Endothelial cell of umbilical vein (primary cell): Measurements from ENCODE around the gene TMEM266. TPM values are rescaled to one million over a fixed set of nuclear protein-coding genes. Genes with fewer than 3 reads are reported as not detected.

ENCODE experiments used
- BruUV-seq: library from RNA; stranded (reverse); fragments of 400-500 nt; replicated peaks from 2 replicates; lab custom pipeline; 2021; lab: Mats Ljungman, UMichigan
- CTCF ChIA-PET: fragments of 300-600, 350-600 bp; sonication (Branson Sonifier 250); formaldehyde crosslinking; loops from one replicate; lab custom pipeline; 2021; ENCODE audit warnings: antibody characterized with exemption, inconsistent platforms; lab: Charles Lee
- POLR2A ChIA-PET: fragments of 300-600, 350-600 bp; sonication (Branson Sonifier 250); formaldehyde crosslinking; loops from one replicate; lab custom pipeline; 2021; ENCODE audit warnings: antibody characterized with exemption, inconsistent platforms; lab: Charles Lee
- DNase-seq: peaks from one replicate; pipeline ENCODE4 v3.0.0-alpha.2; 2011; ENCODE audit warnings: low read depth, low spot score
- FAIRE-seq: peaks from 2 replicates; lab custom pipeline; 2011; peaks lifted over from hg19 to GRCh38; lab: Jason Lieb, UNC
- H2AFZ ChIP-seq: 2 replicates; pipeline ENCODE4 v1.6.0; 2012; ENCODE audit warnings: low read depth, low read length, control low read depth, inconsistent platforms
- H3K27ac ChIP-seq: 2 replicates; pipeline ENCODE4 v1.5.1; 2011; ENCODE audit warnings: low read depth, mild to moderate bottlenecking, control low read depth, low read length, moderate library complexity; ENCODE audit not compliant: insufficient read depth
- H3K27me3 ChIP-seq, 2 experiments: 2 replicates each; pipeline versions ENCODE4 v1.6.0 to v1.6.1; 2011; ENCODE audit warnings: low read length in 2 of 2, mixed read lengths in 1 of 2; ENCODE audit not compliant: control insufficient read depth in 2 of 2, insufficient read depth in 2 of 2
- H3K36me3 ChIP-seq, 2 experiments: 2 replicates in 1 of 2; 3 replicates in 1 of 2; pipeline ENCODE4 v1.5.1; 2011; ENCODE audit warnings: low read length in 2 of 2, mild to moderate bottlenecking in 1 of 2, moderate library complexity in 1 of 2; ENCODE audit not compliant: control insufficient read depth in 2 of 2, insufficient read depth in 2 of 2; ENCODE audit errors: extremely low read depth in 1 of 2
- H3K4me1 ChIP-seq: 3 replicates; pipeline ENCODE4 v1.5.1; 2011; ENCODE audit warnings: mild to moderate bottlenecking, low read length; ENCODE audit not compliant: control insufficient read depth, insufficient read depth; ENCODE audit errors: extremely low read depth
- H3K4me2 ChIP-seq: 2 replicates; pipeline ENCODE4 v1.6.1; 2011; ENCODE audit warnings: low read length, control low read depth, mixed read lengths; ENCODE audit not compliant: insufficient read depth
- H3K4me3 ChIP-seq, 3 experiments: fragments of 200-600 bp in 1 of 3; sonication (generic), shearing (Covaris generic) in 1 of 3; replicated peaks in 1 of 3; 2 replicates each; pipeline ENCODE4 v1.5.1; 2011 to 2016; ENCODE audit warnings: control low read depth in 3 of 3, low read length in 3 of 3, mild to moderate bottlenecking in 2 of 3, inconsistent platforms in 1 of 3, low read depth in 1 of 3, moderate library complexity in 1 of 3; ENCODE audit not compliant: insufficient read depth in 1 of 3
- H3K79me2 ChIP-seq: 2 replicates; pipeline ENCODE4 v1.6.0; 2012; ENCODE audit warnings: low read length, inconsistent platforms; ENCODE audit not compliant: control insufficient read depth, insufficient read depth
- H3K9ac ChIP-seq: replicated peaks from 2 replicates; pipeline ENCODE3; 2011; ENCODE audit warnings: low read length, control low read depth; ENCODE audit not compliant: insufficient read depth; ENCODE audit errors: extremely low read depth
- H3K9me1 ChIP-seq: replicated peaks from 3 replicates; pipeline ENCODE4 v1.6.0; 2011; ENCODE audit warnings: mild to moderate bottlenecking, low read length; ENCODE audit not compliant: control insufficient read depth, insufficient read depth; ENCODE audit errors: extremely low read depth
- H3K9me3 ChIP-seq: replicated peaks from 2 replicates; pipeline ENCODE4 v1.5.1; 2012; ENCODE audit warnings: low read length, inconsistent platforms; ENCODE audit not compliant: control insufficient read depth, insufficient read depth
- H4K20me1 ChIP-seq: replicated peaks from 2 replicates; pipeline ENCODE3; 2011; ENCODE audit warnings: mild to moderate bottlenecking, low read length; ENCODE audit not compliant: control insufficient read depth, insufficient read depth; ENCODE audit errors: extremely low read depth
- EZH2 ChIP-seq: IDR thresholded peaks from 2 replicates; pipeline ENCODE4 v1.6.1; 2012; ENCODE audit warnings: borderline replicate concordance, low read depth, mild to moderate bottlenecking, moderate library complexity, low read length, inconsistent platforms; ENCODE audit not compliant: severe bottlenecking
- FOS ChIP-seq: IDR thresholded peaks from 2 replicates; pipeline ENCODE4 v1.6.1; 2011; ENCODE audit warnings: mild to moderate bottlenecking, low read length, moderate library complexity, borderline replicate concordance; ENCODE audit not compliant: insufficient read depth
- GATA2 ChIP-seq: IDR thresholded peaks from 2 replicates; pipeline ENCODE4 v1.7.0; 2011; ENCODE audit warnings: low read depth, mild to moderate bottlenecking, moderate library complexity, mixed read lengths, low read length; ENCODE audit not compliant: insufficient read length, insufficient read depth
- JUN ChIP-seq: IDR thresholded peaks from 2 replicates; pipeline ENCODE4 v1.6.1; 2011; ENCODE audit warnings: borderline replicate concordance, low read depth; ENCODE audit not compliant: insufficient read length, insufficient read depth
- MAX ChIP-seq: IDR thresholded peaks from 2 replicates; pipeline ENCODE4 v1.6.1; 2011; ENCODE audit not compliant: insufficient read depth, insufficient read length
- MYC ChIP-seq: IDR thresholded peaks from one replicate; pipeline ENCODE4 v1.6.1; 2011; ENCODE audit warnings: mild to moderate bottlenecking, low read depth, low read length
- POLR2A ChIP-seq: IDR thresholded peaks from 2 replicates; pipeline ENCODE4 v1.6.1; 2012; ENCODE audit warnings: low read depth, mild to moderate bottlenecking, control low read depth, low read length
- POLR2AphosphoS5 ChIP-seq: IDR thresholded peaks from 2 replicates; pipeline ENCODE4 v1.6.1; 2012; ENCODE audit warnings: low read depth, mild to moderate bottlenecking, control low read depth, low read length, moderate library complexity; ENCODE audit not compliant: insufficient read depth
- dilution Hi-C: fragments of 300-500 bp; cut with MboI; formaldehyde crosslinking; loops from one replicate; pipeline ENCODE4 v1.15.0; 2019; ENCODE audit warnings: low sequenced_read_pairs; ENCODE audit not compliant: extremely low pct_ligation_motif_present
- intact Hi-C: fragments of 100-400 bp; cut with micrococcal nuclease; formaldehyde crosslinking; loops from one replicate; pipeline ENCODE4 v1.10.0; 2022
- polyA plus RNA-seq, 4 experiments: library from polyadenylated mRNA; depleted of rRNA in 3 of 4; stranded (reverse) in 3 of 4; unstranded in 1 of 4; fragments of >200 nt; gene quantifications; 2 replicates each; pipeline versions ENCODE4 v1.2.1 to v1.2.3, GENCODE V29; 2011 to 2012; ENCODE audit warnings: missing spikeins in 1 of 4
- total RNA-seq: library from RNA; stranded (reverse); gene quantifications from 2 replicates; pipeline ENCODE4 v1.2.3, GENCODE V29; 2021
- TF ChIP-seq, protein P1 (sequence below), 2 donors: IDR thresholded peaks; 1 replicate in 1 of 2; 2 replicates in 1 of 2; pipeline ENCODE4 v1.5.1; 2011; ENCODE audit warnings: low read length in 2 of 2, mild to moderate bottlenecking in 2 of 2, moderate library complexity in 2 of 2, control low read depth in 1 of 2, inconsistent platforms in 1 of 2, low read depth in 1 of 2; ENCODE audit not compliant: insufficient read depth in 1 of 2; ENCODE audit errors: extremely low read depth in 1 of 2

The TMEM266 gene
- total and polyA plus RNA-seq, 2 donors (not counting 3 experiments of a cell fraction or from before 2014, with no cell fraction given) = not detected

DNA sequence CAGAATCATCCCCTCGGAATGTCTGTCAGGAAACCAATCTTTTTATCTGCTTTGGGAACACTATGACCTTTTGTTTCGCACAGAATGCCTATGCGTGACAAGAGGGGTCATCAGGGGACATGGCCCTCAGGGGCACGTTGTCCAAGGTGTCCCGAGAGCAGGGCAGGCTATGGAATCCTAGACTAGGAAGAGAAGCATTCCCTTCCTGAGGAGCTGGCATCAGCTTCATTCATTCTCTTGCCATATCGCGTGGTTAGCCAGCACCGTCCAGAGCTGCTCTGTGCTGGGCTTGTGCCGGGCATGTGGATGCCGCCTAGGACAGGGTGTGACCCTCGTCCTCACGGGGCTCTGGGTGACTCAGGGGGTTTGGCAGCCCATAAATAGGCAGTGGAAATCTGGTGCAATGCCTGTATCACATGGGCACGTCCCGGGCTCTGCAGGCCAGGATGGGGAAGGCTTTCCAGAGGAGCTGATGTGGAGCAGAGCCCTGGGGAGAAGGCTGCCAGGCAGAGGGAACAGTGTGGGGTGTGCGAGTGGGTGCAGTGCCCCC lies 117.8 kb downstream of the TMEM266 start:
- Histone ChIP-seq H3K9me3 (no peaks in the 10 kb centered on the region), H3K36me3 (no peaks in the 10 kb centered on the region), H3K27ac (no peak overlapping the region), H3K27me3 (peaks cover 0 to 7% of the 10 kb centered on the region in 2 experiments), H3K9ac (no peak overlapping the region), H3K4me3 (no peak overlapping the region), H3K4me2 (no peak overlapping the region), H3K4me1 (no peaks in the 10 kb centered on the region), H3K79me2 (no peaks in the 10 kb centered on the region), H2AFZ (no peak overlapping the region), H4K20me1 (no peaks in the 10 kb centered on the region), H3K9me1 (no peaks in the 10 kb centered on the region)
- FAIRE-seq (no peak), DNase-seq (no peak)
- dilution Hi-C loops = no loop called here
- BruUV-seq = no TSS peak
- intact Hi-C loops = no loop called here
- CTCF ChIA-PET = interaction anchor here (1.0 to 1.8 kb wide), 3 partner anchors 8 to 153 kb away, joined by 3 to 5 read pairs (median 4); no protein-coding TSS in a partner anchor
- no peak for TF ChIP-seq FOS
- TF ChIP-seq EZH2 = no peak
- TF ChIP-seq MAX = no peak
- no peak for TF ChIP-seq GATA2
- POLR2A ChIA-PET = no interaction called here

GRCh38 chr15:76178296-76179000 lies 118.7 kb downstream of the TMEM266 start:
- H3K9me1 ChIP-seq = no peaks in the 10 kb centered on the region
- H3K36me3 ChIP-seq = no peaks in the 10 kb centered on the region
- TF ChIP-seq JUN (no peak), POLR2AphosphoS5 (no peak), GATA2 (no peak), EZH2 (no peak), MYC (no peak), MAX (no peak), POLR2A (no peak), FOS (no peak)
- TF ChIP-seq, protein P1, sequence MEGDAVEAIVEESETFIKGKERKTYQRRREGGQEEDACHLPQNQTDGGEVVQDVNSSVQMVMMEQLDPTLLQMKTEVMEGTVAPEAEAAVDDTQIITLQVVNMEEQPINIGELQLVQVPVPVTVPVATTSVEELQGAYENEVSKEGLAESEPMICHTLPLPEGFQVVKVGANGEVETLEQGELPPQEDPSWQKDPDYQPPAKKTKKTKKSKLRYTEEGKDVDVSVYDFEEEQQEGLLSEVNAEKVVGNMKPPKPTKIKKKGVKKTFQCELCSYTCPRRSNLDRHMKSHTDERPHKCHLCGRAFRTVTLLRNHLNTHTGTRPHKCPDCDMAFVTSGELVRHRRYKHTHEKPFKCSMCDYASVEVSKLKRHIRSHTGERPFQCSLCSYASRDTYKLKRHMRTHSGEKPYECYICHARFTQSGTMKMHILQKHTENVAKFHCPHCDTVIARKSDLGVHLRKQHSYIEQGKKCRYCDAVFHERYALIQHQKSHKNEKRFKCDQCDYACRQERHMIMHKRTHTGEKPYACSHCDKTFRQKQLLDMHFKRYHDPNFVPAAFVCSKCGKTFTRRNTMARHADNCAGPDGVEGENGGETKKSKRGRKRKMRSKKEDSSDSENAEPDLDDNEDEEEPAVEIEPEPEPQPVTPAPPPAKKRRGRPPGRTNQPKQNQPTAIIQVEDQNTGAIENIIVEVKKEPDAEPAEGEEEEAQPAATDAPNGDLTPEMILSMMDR (IDR thresholded peaks at IDR 0.05; ENCODE audit: extremely low read depth in 1 of 2, insufficient read depth in 1 of 2, low read depth in 1 of 2, low read length in 2 of 2) = no peak
- no peak for DNase-seq
- H3K4me1 ChIP-seq = no peaks in the 10 kb centered on the region
- no peak overlapping the region for H3K9ac ChIP-seq
- H3K4me3 ChIP-seq = no peak overlapping the region
- POLR2A ChIA-PET = no interaction called here
- FAIRE-seq = no peak
- CTCF ChIA-PET = interaction anchor here (1.0 to 1.2 kb wide), 2 partner anchors 27 to 152 kb away, joined by 3 to 5 read pairs; no protein-coding TSS in a partner anchor
- intact Hi-C loops = no loop called here
- no peak overlapping the region for H3K4me2 ChIP-seq
- H3K27me3 ChIP-seq = peaks cover 0 to 7% of the 10 kb centered on the region in 2 experiments
- H4K20me1 ChIP-seq = no peaks in the 10 kb centered on the region
- no peak overlapping the region for H3K27ac ChIP-seq
- no peak overlapping the region for H2AFZ ChIP-seq
- BruUV-seq = no TSS peak
- no peaks in the 10 kb centered on the region for H3K9me3 ChIP-seq
- dilution Hi-C loops = no loop called here
- no peaks in the 10 kb centered on the region for H3K79me2 ChIP-seq
